Raji (cell line): ENCODE results near the gene ARHGAP26.

Source experiments
- POLR2A ChIP-seq: IDR thresholded peaks from 2 replicates; pipeline ENCODE4 v1.6.1; 2011; ENCODE audit warnings: low read depth, low read length, control low read depth; ENCODE audit not compliant: insufficient read depth

The ARHGAP26 gene

DNA sequence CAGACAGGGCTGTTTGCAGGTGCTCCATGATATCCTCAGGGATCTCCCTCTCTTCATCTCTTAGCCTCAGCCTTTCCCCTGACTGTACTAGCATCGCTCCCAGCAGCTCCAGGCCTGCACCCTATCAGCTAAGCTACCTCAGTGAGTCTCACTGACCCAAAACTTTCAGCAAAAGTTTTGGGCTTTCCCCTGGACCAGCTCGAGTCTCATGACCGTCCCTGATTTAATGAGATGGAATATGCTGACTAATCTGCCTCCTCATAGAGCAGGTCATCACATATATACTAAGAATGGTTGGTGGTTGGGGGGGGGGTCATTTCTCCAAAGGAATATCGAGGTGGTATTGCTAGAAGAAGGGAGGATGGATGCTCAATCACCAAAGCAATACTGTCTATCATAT lies 481.8 kb downstream of the ARHGAP26 start:
- no peak for TF ChIP-seq POLR2A

DNA sequence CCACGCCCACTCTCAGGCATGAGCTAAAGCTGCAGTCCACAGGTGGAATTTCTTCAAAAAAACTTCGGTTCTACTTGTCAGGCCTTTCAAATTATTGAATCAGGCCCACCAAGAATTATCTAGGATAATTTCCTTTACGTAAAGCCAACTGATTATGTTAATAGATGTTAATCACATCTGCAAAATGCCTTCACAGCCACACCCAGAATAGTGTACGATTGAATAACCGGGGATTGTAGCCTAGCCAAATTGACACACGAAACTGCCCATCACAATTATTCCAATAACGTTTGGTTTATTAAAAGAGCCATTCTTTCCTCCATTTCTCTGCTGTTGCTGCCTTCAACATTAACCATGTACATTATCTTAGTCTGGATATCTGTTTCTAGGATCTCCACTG lies 484.6 kb downstream of the ARHGAP26 start:
- no peak for TF ChIP-seq POLR2A

DNA sequence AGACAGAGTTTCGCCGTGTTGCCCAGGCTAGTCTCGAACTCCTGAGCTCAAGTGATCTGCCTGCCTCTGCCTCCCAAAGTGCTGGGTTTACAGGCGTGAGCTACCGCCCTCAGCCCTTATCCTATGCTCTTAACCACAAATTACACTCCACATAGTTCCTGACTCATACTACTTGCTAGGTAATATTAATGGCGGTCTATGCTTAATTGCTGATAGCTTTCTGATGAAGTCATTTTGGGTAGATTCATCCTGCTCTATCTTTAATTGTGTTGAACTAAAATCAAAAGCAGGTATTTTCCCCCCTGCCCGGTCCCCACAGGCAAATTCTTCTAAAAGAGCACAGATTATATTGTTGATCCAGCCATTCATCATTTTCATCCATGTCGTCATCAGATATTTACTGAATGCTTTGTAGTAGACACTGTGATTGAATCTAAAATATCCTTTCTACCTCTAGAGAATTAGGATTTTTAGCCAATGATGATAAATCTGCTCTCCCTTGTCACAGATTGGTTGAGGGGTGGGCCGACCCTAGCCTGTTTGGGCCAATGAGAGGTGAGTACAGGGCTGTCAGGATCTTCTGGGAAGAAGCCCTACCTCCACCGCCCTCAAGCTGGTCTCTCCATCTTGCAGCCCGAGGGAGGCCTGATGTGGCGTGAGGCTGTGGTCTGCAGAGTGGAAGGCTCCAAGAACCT lies 488.5 kb downstream of the ARHGAP26 start:
- no peak for TF ChIP-seq POLR2A

DNA sequence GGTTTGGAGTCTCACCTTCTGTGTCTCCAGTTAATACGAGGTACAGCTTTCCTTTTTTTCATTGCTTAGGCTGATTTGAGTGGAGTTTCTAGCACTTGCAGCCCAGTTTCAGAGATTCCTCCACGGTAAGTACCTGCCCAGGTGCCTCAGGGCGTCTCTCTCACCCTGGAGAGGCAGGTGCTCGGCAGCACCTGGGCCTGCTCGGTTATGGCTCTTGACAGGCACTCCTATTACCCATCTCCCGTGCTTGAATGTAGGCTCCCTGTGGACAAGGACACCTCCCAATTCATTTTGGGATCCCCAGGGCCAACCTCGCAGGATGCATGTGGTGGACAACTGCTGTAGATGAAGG lies 489.1 kb downstream of the ARHGAP26 start:
- no peak for TF ChIP-seq POLR2A

DNA sequence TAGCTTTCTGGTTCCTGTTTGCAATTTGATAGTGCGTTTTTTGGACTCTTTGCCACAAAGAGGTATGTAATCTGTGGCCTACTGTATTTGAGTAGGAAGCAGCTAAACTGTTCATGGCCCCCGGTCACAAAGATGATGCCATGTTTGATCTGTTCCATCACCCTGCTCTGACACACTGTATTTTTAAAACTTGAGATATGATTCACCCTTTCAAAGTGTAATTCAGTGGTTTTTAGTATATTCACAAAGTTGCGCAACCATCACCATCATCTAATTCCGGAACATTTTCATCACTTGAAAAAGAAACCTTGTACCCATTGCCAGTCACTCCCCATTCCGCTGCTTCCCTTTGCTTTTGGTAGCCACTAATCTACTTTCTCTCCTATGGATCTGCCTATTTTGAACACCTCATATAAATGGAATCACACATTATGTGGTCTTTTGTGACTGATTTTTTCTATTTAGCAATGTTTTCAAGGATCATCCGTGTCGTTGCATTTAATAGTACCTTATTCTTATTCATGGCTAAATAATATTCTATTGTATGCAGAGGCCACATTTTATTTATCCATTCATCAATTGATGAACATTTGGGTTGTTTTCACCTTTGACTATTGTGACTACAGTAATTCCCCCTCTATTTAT lies 491.7 kb downstream of the ARHGAP26 start:
- no peak for TF ChIP-seq POLR2A

DNA sequence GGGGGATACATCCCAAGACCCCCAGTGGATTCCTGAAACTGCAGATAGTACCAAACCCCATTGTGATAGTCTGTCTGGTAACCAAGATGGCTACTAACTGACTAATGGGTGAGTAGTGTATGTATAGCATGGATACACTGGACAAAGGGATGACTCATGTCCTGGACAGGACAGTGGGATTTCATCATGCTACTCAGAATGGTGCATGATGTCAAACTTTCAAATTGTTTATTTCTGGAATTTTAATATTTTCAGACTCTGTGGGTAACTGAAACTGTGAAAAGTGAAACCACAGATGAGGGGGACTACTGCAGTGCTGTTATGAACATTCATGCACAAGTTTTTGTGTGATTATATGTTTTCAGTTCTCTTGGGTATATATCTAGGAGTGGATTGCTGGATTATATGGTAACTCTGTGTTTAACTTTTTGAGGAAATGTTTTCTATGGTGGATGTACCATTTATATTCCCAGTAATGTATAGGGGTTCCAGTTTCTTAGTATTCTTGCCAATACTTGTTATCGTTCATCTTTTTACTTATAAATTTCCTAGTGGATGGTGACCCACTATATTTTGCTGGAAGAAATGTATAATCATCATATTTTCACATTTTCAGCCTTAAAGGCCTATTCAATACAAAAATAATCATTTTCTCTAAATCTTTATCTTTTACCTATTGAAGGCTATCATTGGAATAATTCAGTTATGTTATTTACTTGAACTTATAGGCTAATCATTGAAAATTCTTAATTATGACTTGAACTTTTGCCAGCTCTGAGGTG lies 492.4 kb downstream of the ARHGAP26 start:
- TF ChIP-seq POLR2A, result no peak

DNA sequence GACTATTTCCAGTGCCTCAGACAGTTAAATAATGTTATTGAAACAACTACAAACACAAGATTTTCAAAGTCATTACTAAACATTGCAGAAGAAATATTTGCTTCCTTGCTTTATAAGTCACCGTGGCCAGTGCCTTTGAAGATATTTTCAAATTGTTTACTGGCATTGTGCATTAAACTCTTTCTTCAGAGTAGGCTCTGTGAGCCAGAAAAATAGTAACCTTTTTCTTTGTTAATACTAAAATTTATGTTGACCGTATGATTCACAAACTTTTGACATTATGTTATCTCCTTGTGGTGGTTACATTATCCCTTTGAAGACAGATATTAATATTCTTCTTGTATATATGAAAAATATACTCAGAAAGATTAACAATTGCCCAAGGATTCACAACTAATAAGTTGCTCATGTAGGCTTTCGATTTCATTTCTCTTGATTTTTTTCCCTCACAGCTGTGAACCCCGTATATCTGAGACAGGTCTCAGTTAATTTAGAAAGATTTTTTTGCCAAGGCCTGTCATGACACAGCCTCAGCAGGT lies 493.2 kb downstream of the ARHGAP26 start:
- TF ChIP-seq POLR2A, result no peak

DNA sequence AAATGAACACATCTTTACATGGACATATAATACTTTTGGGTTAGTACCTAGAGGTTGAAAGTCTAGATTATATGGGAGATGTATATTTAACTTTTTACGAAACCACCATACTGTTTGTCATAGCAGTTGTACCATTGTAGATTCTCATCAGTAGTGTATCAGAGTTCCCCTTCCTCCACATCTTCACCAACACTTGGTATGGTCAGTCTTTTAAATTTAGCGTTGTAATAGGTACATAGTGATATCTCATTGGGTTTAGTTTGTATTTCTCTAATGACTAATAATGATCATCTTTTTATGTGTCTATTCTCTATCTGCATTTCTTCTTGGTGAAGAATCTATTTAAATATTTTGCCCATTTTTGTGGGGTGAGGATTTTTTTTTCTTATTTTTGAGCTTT lies 495.8 kb downstream of the ARHGAP26 start:
- no peak for TF ChIP-seq POLR2A

DNA sequence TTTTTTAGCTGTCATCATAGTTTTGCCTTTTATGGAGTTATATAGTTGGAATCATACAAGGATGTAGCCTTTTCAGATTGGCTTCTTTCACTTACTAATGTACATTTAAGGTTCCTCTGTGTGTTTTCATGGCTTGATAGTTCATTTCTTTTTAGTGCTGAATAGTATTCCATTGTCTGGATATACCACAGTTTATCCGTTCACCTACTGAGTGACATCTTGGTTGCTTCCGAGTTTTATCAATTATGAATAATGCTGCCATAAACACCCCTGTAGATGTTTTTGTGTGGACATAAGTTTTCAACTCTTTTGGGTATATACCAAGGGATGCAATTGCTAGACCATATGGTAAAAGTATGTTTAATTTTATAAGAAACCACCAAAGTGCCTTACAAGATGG lies 497.0 kb downstream of the ARHGAP26 start:
- no peak for TF ChIP-seq POLR2A

DNA sequence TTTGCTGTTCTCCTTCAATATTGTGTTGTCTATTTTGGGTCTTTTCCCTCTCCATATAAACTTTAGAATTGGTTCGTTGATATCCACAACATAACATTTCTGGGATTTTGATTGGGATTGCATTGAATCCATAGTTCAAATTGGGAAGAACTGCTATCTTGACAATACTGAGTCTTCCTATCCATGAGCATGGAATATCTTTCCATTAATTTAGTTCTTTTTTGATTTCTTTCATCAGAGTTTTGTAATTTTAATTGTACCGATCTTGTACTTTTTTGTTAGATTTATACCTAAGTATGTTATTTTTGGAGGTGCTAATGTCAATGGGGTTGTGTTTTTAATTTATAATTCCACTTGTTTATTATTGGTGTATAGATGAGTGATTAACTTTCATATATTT lies 498.2 kb downstream of the ARHGAP26 start:
- TF ChIP-seq POLR2A, result no peak

DNA sequence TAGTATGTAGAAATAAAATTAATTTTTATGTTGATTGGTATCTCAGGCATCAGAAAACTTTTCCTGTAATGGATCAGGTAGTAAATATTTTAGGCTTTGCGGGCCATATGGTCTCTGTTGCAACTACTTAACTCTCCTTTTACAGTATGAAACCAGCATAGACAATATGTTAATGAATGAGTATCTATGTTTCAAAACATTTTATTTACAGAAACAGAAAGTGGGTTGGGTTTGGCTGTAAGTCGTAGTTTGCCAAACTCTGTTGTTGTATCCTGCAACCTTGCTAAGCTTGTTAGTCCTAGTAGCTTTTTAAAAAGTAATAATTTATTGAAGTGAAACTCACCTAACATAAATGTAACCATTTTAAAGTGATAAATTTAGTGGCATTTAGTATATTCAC lies 501.3 kb downstream of the ARHGAP26 start:
- TF ChIP-seq POLR2A, result no peak

DNA sequence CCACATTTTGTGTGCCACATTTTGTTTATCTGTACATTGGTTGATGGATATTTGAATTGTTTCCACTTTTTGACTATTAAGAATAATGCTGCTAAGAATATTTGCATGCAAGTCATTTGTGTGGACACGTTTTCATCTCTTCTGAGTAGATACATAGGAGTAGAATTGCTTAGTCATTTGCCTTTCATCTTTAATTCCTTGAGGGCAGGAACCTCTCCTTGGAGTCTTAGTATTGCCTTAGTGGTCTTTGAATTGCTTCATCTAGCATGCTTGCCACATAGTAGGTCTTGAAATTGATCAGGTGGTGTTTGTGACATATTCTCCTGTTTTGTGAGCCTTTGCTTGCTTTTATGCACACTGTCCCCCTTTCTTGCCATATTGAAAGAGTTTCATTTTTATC lies 504.8 kb downstream of the ARHGAP26 start:
- TF ChIP-seq POLR2A, result no peak

DNA sequence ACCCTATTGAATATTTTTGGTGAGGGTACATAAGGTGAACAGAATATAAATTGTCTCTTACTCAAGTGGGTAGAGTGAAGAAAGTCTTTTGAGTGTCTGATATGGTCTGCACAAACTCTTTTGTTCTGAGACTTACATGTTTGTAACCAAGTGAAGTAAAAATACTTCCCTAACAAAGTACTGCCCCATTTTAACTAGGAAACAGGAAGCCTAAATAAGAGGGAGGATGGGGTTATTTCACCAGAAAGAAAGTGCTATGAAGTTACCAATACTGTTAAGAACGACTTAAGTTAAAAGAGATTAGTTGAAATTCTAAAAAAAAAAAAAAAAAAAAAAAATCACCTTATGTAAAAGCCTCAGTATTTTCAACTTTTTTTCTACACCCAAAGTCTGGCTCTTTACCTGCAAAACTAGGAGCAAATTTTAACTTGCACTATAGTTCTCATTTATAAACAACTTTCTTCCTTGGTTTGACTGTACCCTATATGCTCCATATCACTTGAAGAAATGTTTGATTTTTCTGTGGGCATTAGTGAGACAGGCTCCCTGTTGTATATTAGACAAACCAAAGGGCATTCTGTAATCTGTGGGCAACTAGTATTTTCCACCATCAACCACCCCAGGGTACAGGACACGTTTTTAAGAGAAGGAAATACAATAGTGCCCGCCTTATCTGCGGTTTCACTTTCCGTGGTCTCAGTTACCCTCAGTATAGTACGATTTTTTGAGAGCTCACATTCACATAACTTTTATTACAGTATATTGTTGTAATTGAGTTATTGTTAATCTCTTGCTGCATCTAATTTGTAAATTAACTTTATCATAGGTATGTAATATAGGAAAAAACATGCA lies 505.6 kb downstream of the ARHGAP26 start:
- TF ChIP-seq POLR2A, result no peak

DNA sequence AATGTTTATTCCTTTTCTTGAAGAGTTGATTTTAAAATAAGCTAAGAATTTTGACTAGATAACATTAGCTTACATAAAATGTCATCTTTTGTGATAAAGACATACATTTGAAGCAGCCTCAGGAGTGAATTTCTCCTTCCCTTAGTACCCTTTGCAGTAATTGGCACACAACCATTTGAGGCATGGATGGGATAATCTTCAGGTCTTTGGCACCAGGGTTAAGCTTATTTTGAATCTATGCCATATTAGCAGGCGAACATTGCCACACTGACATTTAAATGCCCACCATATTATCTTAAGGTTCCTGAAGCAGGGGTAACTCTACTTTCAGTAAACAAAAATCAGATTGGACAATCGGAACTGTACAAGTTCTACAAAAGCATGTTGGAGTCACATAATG lies 507.4 kb downstream of the ARHGAP26 start:
- TF ChIP-seq POLR2A, result no peak
